Adrenal gland (tissue), 12 donors: ENCODE data around the gene STAM. TPM values are rescaled to one million over a fixed set of nuclear protein-coding genes. Genes with fewer than 3 reads are reported as not detected.

Experiments
- DNase-seq, 7 donors: peaks; one replicate each; pipeline ENCODE4 v3.0.0-alpha.2; 2019 to 2020
- H3K27ac ChIP-seq, 5 donors: fragments of 200-600 bp; sonication (generic) in 4 of 5; 1 replicate in 3 of 5; 2 replicates in 2 of 5; pipeline versions ENCODE4 v1.5.1 to v1.8.0; 2016 to 2020; ENCODE audit warnings: mild to moderate bottlenecking in 1 of 5
- H3K27me3 ChIP-seq: fragments of 200-600 bp; 2 replicates; pipeline ENCODE4 v1.8.0; 2021
- H3K36me3 ChIP-seq, 2 donors: fragments of 200-600 bp; replicated peaks in 1 of 2; 1 replicate in 1 of 2; 2 replicates in 1 of 2; pipeline versions ENCODE4 v1.5.1 to v1.8.0; 2018 to 2022
- H3K4me1 ChIP-seq, 2 donors: fragments of 200-600 bp; replicated peaks in 1 of 2; 1 replicate in 1 of 2; 2 replicates in 1 of 2; pipeline versions ENCODE4 v1.5.1 to v1.8.0; 2018 to 2021
- H3K4me3 ChIP-seq, 4 donors: fragments of 200-600 bp; sonication (generic) in 3 of 4; one replicate each; pipeline ENCODE4 v1.5.1; 2016 to 2018
- H3K9me3 ChIP-seq, 3 donors: fragments of 200-600 bp; sonication (generic) in 1 of 3; replicated peaks in 1 of 3; 1 replicate in 2 of 3; 2 replicates in 1 of 3; pipeline versions ENCODE4 v1.5.1 to v1.8.0; 2016 to 2021
- CTCF ChIP-seq, 6 experiments: fragments of 450-650 bp in 4 of 6; fragments of 200-600 bp in 2 of 6; sonication (generic) in 1 of 6; IDR thresholded peaks; 1 replicate in 5 of 6; 2 replicates in 1 of 6; pipeline versions ENCODE4 v1.5.1 to v1.8.0; 2016 to 2021; ENCODE audit warnings: antibody characterized with exemption in 6 of 6, mild to moderate bottlenecking in 2 of 6, moderate library complexity in 1 of 6
- POLR2A ChIP-seq, 2 donors: fragments of 450-650 bp; IDR thresholded peaks; one replicate each; pipeline ENCODE4 v1.6.1; 2017; ENCODE audit warnings: antibody characterized with exemption in 2 of 2, mild to moderate bottlenecking in 2 of 2, moderate library complexity in 1 of 2
- WGBS, 4 donors: extraction: QIAGEN DNeasy Blood & Tissue Kit in 2 of 4; methylation state at CpG; one replicate each; pipeline versions ENCODE4 v1.1.5 to v1.1.7; 2013 to 2017; 5-methylcytosine and 5-hydroxymethylcytosine counted together
- intact Hi-C, 2 donors: fragments of 100-400 bp; cut with DNase I; formaldehyde crosslinking; loops; one replicate each; pipeline versions ENCODE4 v1.14.1 to v1.15.0; 2022 to 2023
- polyA plus RNA-seq, 3 donors: library from polyadenylated mRNA; stranded (reverse); fragments of 200-250 nt in 2 of 3; fragments of 350-450 nt in 1 of 3; fragmentation: Illumina TruSeq in 1 of 3; extraction: RNeasy Lipid Tissue Mini Kit (QIAGEN cat#74804) in 1 of 3; gene quantifications; one replicate each; pipeline ENCODE4 v1.2.3, GENCODE V29; 2013 to 2014
- total RNA-seq, 9 donors: library from RNA; depleted of rRNA in 4 of 9; stranded (reverse); fragments of >200 nt in 4 of 9; fragments of 120-200 nt in 1 of 9; fragmentation: NEBNext Ultra II Directional in 1 of 9; extraction: Animal tissue kit (Norgen Biotek cat#: 25700) in 1 of 9; gene quantifications; one replicate each; pipeline versions ENCODE4 v1.1.0 to v1.2.4, GENCODE V29; 2013 to 2023
- donor health status: healthy with polysubstance abuse.
- donor health status: Bipolar disorder and iron deficiency.
- donor health status: DM: yes; HTN: yes; CAD: no.
- donor health status: DM: no; HTN: no; CAD: no.
- donor health status: DM: no; HTN: no; CAD: no.
- donor health status: DM: yes; HTN: yes; CAD: no.

The STAM gene
- total and polyA plus RNA-seq, 12 donors, result 10.3 to 58.4 (median 27.0) TPM

GRCh38 chr10:17647326-17647725, 3.4 kb downstream of the STAM start:
- H3K9me3 ChIP-seq, result no peaks in the 10 kb centered on the region
- H3K27ac ChIP-seq, result peak overlapping the region in 1 of 5 donors; percentile 6
- 44 to 60% (median 53%) methylated on average over 3 of the region's 3 CpGs for WGBS, 4 donors
- peak in 1 of 7 donors; percentile 19 for DNase-seq
- peaks cover 12 to 66% of the 10 kb centered on the region in 2 donors for H3K4me1 ChIP-seq
- no peaks in the 10 kb centered on the region for H3K36me3 ChIP-seq
- H3K4me3 ChIP-seq, result no peak overlapping the region
- no peaks in the 10 kb centered on the region for H3K27me3 ChIP-seq
- TF ChIP-seq CTCF (IDR thresholded peaks at IDR 0.05) (no peak), POLR2A (IDR thresholded peaks at IDR 0.05) (no peak)
- intact Hi-C loops, result no loop called here

GRCh38 chr10:17648243-17649035, 4.5 kb downstream of the STAM start:
- Histone ChIP-seq H3K4me3 (no peak overlapping the region), H3K27ac (no peak overlapping the region), H3K4me1 (peaks cover 12 to 62% of the 10 kb centered on the region in 2 donors), H3K9me3 (no peaks in the 10 kb centered on the region), H3K36me3 (no peaks in the 10 kb centered on the region), H3K27me3 (no peaks in the 10 kb centered on the region)
- no peak for DNase-seq
- WGBS, 4 donors, result 87 to 95% (median 94%) methylated on average over 10 of the region's 10 CpGs
- intact Hi-C loops, result no loop called here
- TF ChIP-seq CTCF (IDR thresholded peaks at IDR 0.05) (no peak), POLR2A (IDR thresholded peaks at IDR 0.05) (no peak)

GRCh38 chr10:17649052-17649451, 5.1 kb downstream of the STAM start:
- no peak overlapping the region for H3K4me3 ChIP-seq
- no peak for DNase-seq
- H3K4me1 ChIP-seq, result peaks cover 12 to 62% of the 10 kb centered on the region in 2 donors
- no peak overlapping the region for H3K27ac ChIP-seq
- H3K27me3 ChIP-seq, result no peaks in the 10 kb centered on the region
- 81 to 86% (median 84%) methylated on average over 4 of the region's 4 CpGs for WGBS, 4 donors
- intact Hi-C loops, result no loop called here
- no peaks in the 10 kb centered on the region for H3K9me3 ChIP-seq
- no peaks in the 10 kb centered on the region for H3K36me3 ChIP-seq
- TF ChIP-seq POLR2A (IDR thresholded peaks at IDR 0.05), result no peak
- TF ChIP-seq CTCF (IDR thresholded peaks at IDR 0.05), result no peak

GRCh38 chr10:17649836-17650235, 5.9 kb downstream of the STAM start:
- Histone ChIP-seq H3K27me3 (no peaks in the 10 kb centered on the region), H3K27ac (no peak overlapping the region), H3K4me1 (peaks cover 12 to 60% of the 10 kb centered on the region in 2 donors), H3K9me3 (no peaks in the 10 kb centered on the region), H3K36me3 (no peaks in the 10 kb centered on the region), H3K4me3 (no peak overlapping the region)
- intact Hi-C loops, result no loop called here
- TF ChIP-seq CTCF (IDR thresholded peaks at IDR 0.05), result no peak
- no peak for TF ChIP-seq POLR2A (IDR thresholded peaks at IDR 0.05)
- DNase-seq, result no peak
- 84 to 92% (median 92%) methylated on average over 2 of the region's 2 CpGs for WGBS, 4 donors
